HG02884 (cell line): ENCODE results near the gene FAM222B.
"Not testable (repeated sequence)": the region's sequence is repeated elsewhere in the genome, so short reads cannot be mapped to it uniquely, and the experiment has no call there.

Experiments used
- ATAC-seq: cut with Tn5 transposase; IDR thresholded peaks from one replicate; pipeline ENCODE4 v1.9.1; 2021; ENCODE audit warnings: mild to moderate bottlenecking, moderate library complexity; ENCODE audit not compliant: unreplicated experiment

Gene FAM222B

GRCh38 chr17:28747801-28748750 lies 94.5 kb downstream of the FAM222B start:
- ATAC-seq: no peak

- ATAC-seq: no peak
These were observed 95.4 kb downstream of the FAM222B start for GRCh38 chr17:28747051-28747691.

- ATAC-seq: no peak
These were observed 96.0 kb downstream of the FAM222B start for GRCh38 chr17:28746611-28747050.

- no peak for ATAC-seq
These were observed 96.7 kb downstream of the FAM222B start for GRCh38 chr17:28745786-28746411.

- no peak for ATAC-seq
These were observed 97.4 kb downstream of the FAM222B start for GRCh38 chr17:28744972-28745785.

GRCh38 chr17:28744104-28744971 lies 98.3 kb downstream of the FAM222B start:
- ATAC-seq: no peak

GRCh38 chr17:28743243-28744103 lies 99.1 kb downstream of the FAM222B start, which contains the start of gene TRAF4:
TSS of gene TRAF4 (plus strand) at chr17:28744011. CDS start at chr17:28744113, 102 bp downstream.
- peak; percentile 49 for ATAC-seq

GRCh38 chr17:28741358-28742349 lies 100.9 kb downstream of the FAM222B start:
- no peak for ATAC-seq

- no peak for ATAC-seq
These were observed 101.9 kb downstream of the FAM222B start for GRCh38 chr17:28740406-28741357.

- ATAC-seq: no peak
These were observed 103.8 kb downstream of the FAM222B start for GRCh38 chr17:28738680-28739384.

- ATAC-seq: peak; percentile 44
These were observed 104.6 kb downstream of the FAM222B start for GRCh38 chr17:28737770-28738679.

- ATAC-seq: no peak
These were observed 105.3 kb downstream of the FAM222B start for GRCh38 chr17:28737316-28737715.

- not testable (repeated sequence) for ATAC-seq
These were observed 106.4 kb downstream of the FAM222B start for GRCh38 chr17:28735913-28736769.

GRCh38 chr17:28735242-28735722 lies 107.3 kb downstream of the FAM222B start:
- no peak for ATAC-seq
